HEK293 (cell line): ENCODE measurements around the gene CDCA3.

Source experiments
- CTCF ChIA-PET: fragments of 350-600 bp; formaldehyde crosslinking; extraction: SDS; loops from one replicate; lab custom pipeline; 2021; ENCODE audit warnings: antibody characterized with exemption; lab: Yijun Ruan, JAX
- POLR2A ChIA-PET: fragments of 300-600 bp; formaldehyde crosslinking; extraction: SDS; loops from one replicate; lab custom pipeline; 2020; ENCODE audit warnings: antibody characterized with exemption, inconsistent platforms; lab: Yijun Ruan, JAX
- H3K27ac ChIP-seq: fragments of 200-500 bp; sonication (Bioruptor generic); 2 replicates; pipeline ENCODE4 v1.5.1; 2014; ENCODE audit warnings: low read depth, low read length, control low read depth, inconsistent platforms; ENCODE audit errors: extremely low read depth
- H3K36me3 ChIP-seq, 2 experiments: fragments of 200-500 bp in 1 of 2; sonication (Bioruptor generic) in 1 of 2; 1 replicate in 1 of 2; 2 replicates in 1 of 2; pipeline ENCODE4 v1.5.1; 2014 to 2017; ENCODE audit warnings: inconsistent platforms in 2 of 2, low read length in 2 of 2; ENCODE audit not compliant: control insufficient read depth in 2 of 2, insufficient read depth in 1 of 2
- H3K4me1 ChIP-seq: fragments of 200-500 bp; sonication (Bioruptor generic); 2 replicates; pipeline ENCODE4 v1.5.1; 2014; ENCODE audit warnings: mild to moderate bottlenecking, low read length, inconsistent platforms; ENCODE audit not compliant: control insufficient read depth, insufficient read depth
- H3K4me3 ChIP-seq: 2 replicates; pipeline ENCODE4 v1.5.1; 2011; ENCODE audit warnings: low read depth, mild to moderate bottlenecking, control low read depth, low read length, moderate library complexity
- H3K9me3 ChIP-seq: fragments of 200-500 bp; sonication (Bioruptor generic); 2 replicates; pipeline ENCODE4 v1.5.1; 2014; ENCODE audit warnings: low read depth, low read length, inconsistent platforms; ENCODE audit not compliant: control insufficient read depth, insufficient read depth
- CTCF ChIP-seq: fragments of 450-650 bp; formaldehyde crosslinking; IDR thresholded peaks from 2 replicates; pipeline ENCODE4 v1.5.1; 2016; ENCODE audit warnings: missing biosample characterization, missing genetic modification characterization
- HIC1 ChIP-seq: fragments of 450-650 bp; formaldehyde crosslinking; IDR thresholded peaks from 2 replicates; pipeline ENCODE4 v1.5.1; 2016; ENCODE audit warnings: missing biosample characterization, missing genetic modification characterization
- KLF1 ChIP-seq: fragments of 450-650 bp; formaldehyde crosslinking; IDR thresholded peaks from 2 replicates; pipeline ENCODE4 v1.5.1; 2016; ENCODE audit warnings: missing biosample characterization, missing genetic modification characterization
- MEIS1 ChIP-seq: sonication (generic); formaldehyde crosslinking; IDR thresholded peaks from 2 replicates; pipeline ENCODE4 v1.8.1; 2022; ENCODE audit warnings: missing genetic modification reagents, mild to moderate bottlenecking, borderline replicate concordance
- PATZ1 ChIP-seq: fragments of 450-650 bp; formaldehyde crosslinking; IDR thresholded peaks from 2 replicates; pipeline ENCODE4 v1.5.1; 2016; ENCODE audit warnings: missing biosample characterization, missing genetic modification characterization
- PRDM1 ChIP-seq: fragments of 450-650 bp; formaldehyde crosslinking; IDR thresholded peaks from 2 replicates; pipeline ENCODE4; 2016; ENCODE audit warnings: missing biosample characterization, missing genetic modification characterization
- YY2 ChIP-seq: fragments of 450-650 bp; formaldehyde crosslinking; IDR thresholded peaks from 2 replicates; pipeline ENCODE4 v1.5.1; 2016; ENCODE audit warnings: missing biosample characterization, missing genetic modification characterization
- ZBTB11 ChIP-seq: fragments of 450-650 bp; formaldehyde crosslinking; conservative IDR thresholded peaks from 2 replicates; pipeline ENCODE4 v1.5.1; 2016; ENCODE audit warnings: low read depth, missing biosample characterization, missing genetic modification characterization
- ZBTB20 ChIP-seq: fragments of 450-650 bp; formaldehyde crosslinking; IDR thresholded peaks from 2 replicates; pipeline ENCODE4 v1.5.1; 2016; ENCODE audit warnings: missing biosample characterization, missing genetic modification characterization
- ZBTB8A ChIP-seq: fragments of 450-650 bp; formaldehyde crosslinking; IDR thresholded peaks from 2 replicates; pipeline ENCODE4 v1.5.1; 2016; ENCODE audit warnings: missing biosample characterization, missing genetic modification characterization
- ZFP3 ChIP-seq: fragments of 450-650 bp; formaldehyde crosslinking; IDR thresholded peaks from 2 replicates; pipeline ENCODE4 v1.5.1; 2016; ENCODE audit warnings: low read depth, missing biosample characterization, missing genetic modification characterization
- ZNF157 ChIP-seq: fragments of 450-650 bp; formaldehyde crosslinking; IDR thresholded peaks from 2 replicates; pipeline ENCODE4 v1.5.1; 2016; ENCODE audit warnings: missing biosample characterization, missing genetic modification characterization
- ZNF169 ChIP-seq: fragments of 450-650 bp; formaldehyde crosslinking; IDR thresholded peaks from 2 replicates; pipeline ENCODE4 v1.5.1; 2016; ENCODE audit warnings: missing biosample characterization, missing genetic modification characterization
- ZNF585B ChIP-seq: fragments of 450-650 bp; formaldehyde crosslinking; IDR thresholded peaks from 2 replicates; pipeline ENCODE4 v1.5.1; 2016; ENCODE audit warnings: missing biosample characterization, missing genetic modification characterization
- ZNF600 ChIP-seq: fragments of 450-650 bp; formaldehyde crosslinking; IDR thresholded peaks from 2 replicates; pipeline ENCODE4 v1.5.1; 2016; ENCODE audit warnings: missing biosample characterization, missing genetic modification characterization
- ZNF654 ChIP-seq: fragments of 450-650 bp; formaldehyde crosslinking; IDR thresholded peaks from 2 replicates; pipeline ENCODE4 v1.5.1; 2016; ENCODE audit warnings: low read depth, missing biosample characterization, missing genetic modification characterization
- TF ChIP-seq, protein P1 (sequence below): fragments of 450-650 bp; formaldehyde crosslinking; IDR thresholded peaks from 2 replicates; pipeline ENCODE4 v1.5.1; 2017; ENCODE audit warnings: missing biosample characterization, missing genetic modification characterization
- TF ChIP-seq, protein P2 (sequence below): IDR thresholded peaks from 2 replicates; pipeline ENCODE4 v1.6.1; 2011; ENCODE audit warnings: mild to moderate bottlenecking, low read depth, low read length, borderline replicate concordance
- TF ChIP-seq, protein P3 (sequence below): fragments of 450-650 bp; formaldehyde crosslinking; optimal IDR thresholded peaks from 2 replicates; pipeline ENCODE3; 2016; ENCODE audit warnings: missing biosample characterization, mild to moderate bottlenecking, missing genetic modification characterization

The CDCA3 gene

DNA sequence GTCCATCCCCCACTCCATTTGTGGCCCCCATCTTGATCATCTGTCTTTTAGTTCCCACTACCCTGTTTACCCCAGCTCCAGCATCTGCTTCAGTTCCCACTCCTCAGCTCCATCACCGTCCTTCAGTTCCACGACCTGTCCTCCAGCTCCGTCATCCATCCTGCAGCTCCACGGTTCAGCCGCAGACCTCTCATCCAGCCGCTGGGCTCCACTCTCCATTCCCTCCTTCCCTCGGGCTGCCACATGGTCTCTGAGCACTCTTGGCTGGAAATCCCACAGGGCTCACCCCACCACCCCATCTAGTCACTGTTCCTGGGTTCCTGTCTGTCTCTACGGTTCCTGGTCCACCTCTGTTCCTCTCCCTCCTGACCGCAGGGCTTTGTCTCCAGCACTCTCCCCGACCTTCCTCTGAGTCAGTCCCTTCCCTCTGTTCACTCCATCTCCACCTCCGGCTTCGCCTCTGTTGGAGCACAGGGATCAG lies 26.1 kb downstream of the CDCA3 start (continued):
- no peak for TF ChIP-seq ZBTB11
- TF ChIP-seq CTCF (tag by site-specific recombination), result no peak
- TF ChIP-seq, protein P1, sequence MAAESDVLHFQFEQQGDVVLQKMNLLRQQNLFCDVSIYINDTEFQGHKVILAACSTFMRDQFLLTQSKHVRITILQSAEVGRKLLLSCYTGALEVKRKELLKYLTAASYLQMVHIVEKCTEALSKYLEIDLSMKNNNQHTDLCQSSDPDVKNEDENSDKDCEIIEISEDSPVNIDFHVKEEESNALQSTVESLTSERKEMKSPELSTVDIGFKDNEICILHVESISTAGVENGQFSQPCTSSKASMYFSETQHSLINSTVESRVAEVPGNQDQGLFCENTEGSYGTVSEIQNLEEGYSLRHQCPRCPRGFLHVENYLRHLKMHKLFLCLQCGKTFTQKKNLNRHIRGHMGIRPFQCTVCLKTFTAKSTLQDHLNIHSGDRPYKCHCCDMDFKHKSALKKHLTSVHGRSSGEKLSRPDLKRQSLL (tag by site-specific recombination), result peak; percentile 99
- no peak for TF ChIP-seq ZNF585B (tag by site-specific recombination)
- TF ChIP-seq ZNF654 (tag by site-specific recombination), result no peak
- TF ChIP-seq ZNF169 (tag by site-specific recombination), result no peak
- TF ChIP-seq, all 188 proteins: peak for 2

- peaks cover 0 to 3% of the 10 kb centered on the region in 2 experiments; a peak in 1 of 3 replicates for H3K36me3 ChIP-seq
- POLR2A ChIA-PET, result no interaction called here
- CTCF ChIA-PET, result interaction anchor here (0.6 to 8.1 kb wide), 17 partner anchors 10 to 270 kb away, joined by 3 to 116 read pairs (median 4); partner anchors contain the start of genes LAG3, MLF2, PTMS and ZNF384
- TF ChIP-seq HIC1 (tag by site-specific recombination) (0 out of 2 replicates have a peak, but pooled peaks have one; percentile 26), ZNF600 (tag by site-specific recombination) (0 out of 2 replicates have a peak, but pooled peaks have one; percentile 18), CTCF (tag by site-specific recombination) (0 out of 2 replicates have a peak, but pooled peaks have one; percentile 22), ZBTB20 (tag by site-specific recombination) (no peak), ZFP3 (tag by site-specific recombination) (no peak), MEIS1 (CRISPR knock-in tag) (no peak), PRDM1 (no peak), YY2 (no peak), KLF1 (no peak), ZNF157 (no peak), ZBTB8A (tag by site-specific recombination) (no peak), PATZ1 (tag by site-specific recombination) (no peak)
- TF ChIP-seq, protein P2, sequence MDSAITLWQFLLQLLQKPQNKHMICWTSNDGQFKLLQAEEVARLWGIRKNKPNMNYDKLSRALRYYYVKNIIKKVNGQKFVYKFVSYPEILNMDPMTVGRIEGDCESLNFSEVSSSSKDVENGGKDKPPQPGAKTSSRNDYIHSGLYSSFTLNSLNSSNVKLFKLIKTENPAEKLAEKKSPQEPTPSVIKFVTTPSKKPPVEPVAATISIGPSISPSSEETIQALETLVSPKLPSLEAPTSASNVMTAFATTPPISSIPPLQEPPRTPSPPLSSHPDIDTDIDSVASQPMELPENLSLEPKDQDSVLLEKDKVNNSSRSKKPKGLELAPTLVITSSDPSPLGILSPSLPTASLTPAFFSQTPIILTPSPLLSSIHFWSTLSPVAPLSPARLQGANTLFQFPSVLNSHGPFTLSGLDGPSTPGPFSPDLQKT, result no peak
- TF ChIP-seq, protein P3, sequence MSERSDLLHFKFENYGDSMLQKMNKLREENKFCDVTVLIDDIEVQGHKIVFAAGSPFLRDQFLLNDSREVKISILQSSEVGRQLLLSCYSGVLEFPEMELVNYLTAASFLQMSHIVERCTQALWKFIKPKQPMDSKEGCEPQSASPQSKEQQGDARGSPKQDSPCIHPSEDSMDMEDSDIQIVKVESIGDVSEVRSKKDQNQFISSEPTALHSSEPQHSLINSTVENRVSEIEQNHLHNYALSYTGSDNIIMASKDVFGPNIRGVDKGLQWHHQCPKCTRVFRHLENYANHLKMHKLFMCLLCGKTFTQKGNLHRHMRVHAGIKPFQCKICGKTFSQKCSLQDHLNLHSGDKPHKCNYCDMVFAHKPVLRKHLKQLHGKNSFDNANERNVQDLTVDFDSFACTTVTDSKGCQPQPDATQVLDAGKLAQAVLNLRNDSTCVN, result no peak
Measured at GRCh38 chr12:6824085-6824775, 26.9 kb downstream of the CDCA3 start.

More at GRCh38 chr12:6824085-6824775, 26.9 kb downstream of the CDCA3 start:
- Histone ChIP-seq H3K4me1 (peaks cover 6% of the 10 kb centered on the region; the same call in 1 of the 2 replicates), H3K27ac (no peak overlapping the region), H3K4me3 (no peak overlapping the region), H3K9me3 (no peaks in the 10 kb centered on the region)
